Osteoblast (primary cell): ENCODE measurements around the gene AANAT. TPM values are rescaled to one million over a fixed set of nuclear protein-coding genes. Genes with fewer than 3 reads are reported as not detected.
A peak's percentile ranks its signal among the peaks of the same experiment; 100 is the strongest.

Experiments
- DNase-seq: peaks from one replicate; pipeline ENCODE4 v3.0.0; 2011; ENCODE audit warnings: low spot score, mixed read lengths; ENCODE audit not compliant: insufficient read length; ENCODE audit errors: missing footprints
- H2AFZ ChIP-seq: 2 replicates; pipeline ENCODE4 v1.6.0; 2011; ENCODE audit warnings: mild to moderate bottlenecking, low read length
- H3K27ac ChIP-seq: 2 replicates; pipeline ENCODE4 v1.5.1; 2011; ENCODE audit warnings: mild to moderate bottlenecking, low read depth, low read length, moderate library complexity
- H3K27me3 ChIP-seq: 2 replicates; pipeline ENCODE4 v1.6.0; 2012; ENCODE audit warnings: mild to moderate bottlenecking, control low read depth, inconsistent platforms, low read length, moderate library complexity; ENCODE audit not compliant: insufficient read depth
- H3K36me3 ChIP-seq: 2 replicates; pipeline ENCODE4 v1.5.1; 2011; ENCODE audit warnings: mild to moderate bottlenecking, low read length, control low read depth, moderate library complexity; ENCODE audit not compliant: insufficient read depth
- H3K4me1 ChIP-seq: 2 replicates; pipeline ENCODE4 v1.5.1; 2011; ENCODE audit warnings: mild to moderate bottlenecking, low read length, control low read depth, moderate library complexity; ENCODE audit not compliant: insufficient read depth
- H3K4me2 ChIP-seq: 2 replicates; pipeline ENCODE4 v1.6.0; 2011; ENCODE audit warnings: mild to moderate bottlenecking, low read length; ENCODE audit not compliant: insufficient read depth
- H3K4me3 ChIP-seq: fragments of 200-600 bp; sonication (generic); 3 replicates; pipeline ENCODE4 v1.5.1; 2012; ENCODE audit warnings: mild to moderate bottlenecking, low read length, inconsistent platforms; ENCODE audit not compliant: insufficient read depth
- H3K79me2 ChIP-seq: 2 replicates; pipeline ENCODE4 v1.6.0; 2012; ENCODE audit warnings: mild to moderate bottlenecking, low read length, control low read depth, inconsistent platforms; ENCODE audit not compliant: insufficient read depth
- H3K9me3 ChIP-seq: 2 replicates; pipeline ENCODE4 v1.5.1; 2011; ENCODE audit warnings: low read depth, low read length, control low read depth
- H4K20me1 ChIP-seq: 2 replicates; pipeline ENCODE4 v1.6.0; 2012; ENCODE audit warnings: mild to moderate bottlenecking, low read length, control low read depth; ENCODE audit not compliant: insufficient read depth
- CTCF ChIP-seq: IDR thresholded peaks from 2 replicates; pipeline ENCODE4 v1.5.1; 2011; ENCODE audit warnings: mild to moderate bottlenecking, low read depth, low read length, moderate library complexity; ENCODE audit errors: extremely low read depth
- total RNA-seq: library from RNA; depleted of rRNA; stranded (reverse); fragments of >200 nt; gene quantifications from 2 replicates; pipeline ENCODE4 v1.2.3, GENCODE V29; 2012

AANAT gene
- total RNA-seq, 1 donor, result not detected

- Histone ChIP-seq H2AFZ (no peak overlapping the region), H3K9me3 (no peaks in the 10 kb centered on the region), H4K20me1 (peaks cover 60% of the 10 kb centered on the region), H3K4me2 (peak overlapping the region; percentile 67), H3K4me1 (peaks cover 71% of the 10 kb centered on the region), H3K27me3 (no peaks in the 10 kb centered on the region), H3K79me2 (peaks cover 88% of the 10 kb centered on the region), H3K36me3 (no peaks in the 10 kb centered on the region), H3K4me3 (peak overlapping the region; percentile 47), H3K27ac (peak overlapping the region; percentile 82)
- DNase-seq, result peak; percentile 90
- no peak for TF ChIP-seq CTCF
These were observed 20.8 kb upstream of the AANAT start for GRCh38 chr17:76446449-76447231.

- Histone ChIP-seq H3K4me3 (no peak overlapping the region), H3K36me3 (no peaks in the 10 kb centered on the region), H4K20me1 (peaks cover 54% of the 10 kb centered on the region), H3K27ac (peak overlapping the region; percentile 82), H3K9me3 (no peaks in the 10 kb centered on the region), H3K4me2 (peak overlapping the region; percentile 67), H2AFZ (no peak overlapping the region), H3K4me1 (peaks cover 64% of the 10 kb centered on the region), H3K79me2 (peaks cover 86% of the 10 kb centered on the region), H3K27me3 (no peaks in the 10 kb centered on the region)
- TF ChIP-seq CTCF, result no peak
- DNase-seq, result no peak
These were observed 19.3 kb upstream of the AANAT start for GRCh38 chr17:76447931-76448652.

- Histone ChIP-seq H3K27ac (peak overlapping the region; percentile 82), H3K79me2 (peaks cover 75% of the 10 kb centered on the region), H4K20me1 (peaks cover 54% of the 10 kb centered on the region), H3K4me1 (peaks cover 63% of the 10 kb centered on the region), H3K36me3 (no peaks in the 10 kb centered on the region), H3K4me2 (peak overlapping the region; percentile 7), H3K27me3 (no peaks in the 10 kb centered on the region), H3K9me3 (no peaks in the 10 kb centered on the region), H3K4me3 (no peak overlapping the region), H2AFZ (no peak overlapping the region)
- DNase-seq, result peak; percentile 81
- TF ChIP-seq CTCF, result no peak
These were observed 18.3 kb upstream of the AANAT start for GRCh38 chr17:76449126-76449525.

GRCh38 chr17:76451506-76451905 lies 15.9 kb upstream of the AANAT start:
- peak overlapping the region; percentile 92 for H3K4me3 ChIP-seq
- TF ChIP-seq CTCF, result no peak
- peak overlapping the region; percentile 76 for H3K27ac ChIP-seq
- no peak overlapping the region for H2AFZ ChIP-seq
- peaks cover 55% of the 10 kb centered on the region for H3K79me2 ChIP-seq
- H3K4me1 ChIP-seq, result peaks cover 40% of the 10 kb centered on the region
- peak overlapping the region; percentile 94 for H3K4me2 ChIP-seq
- DNase-seq, result no peak
- no peaks in the 10 kb centered on the region for H3K36me3 ChIP-seq
- no peaks in the 10 kb centered on the region for H3K27me3 ChIP-seq
- peaks cover 39% of the 10 kb centered on the region for H4K20me1 ChIP-seq
- H3K9me3 ChIP-seq, result no peaks in the 10 kb centered on the region
